A549 (cell line): Measurements from ENCODE around the gene CEP250. TPM values are rescaled to one million over a fixed set of nuclear protein-coding genes. Genes with fewer than 3 reads are reported as not detected.

Source experiments
- ATAC-seq, 2 experiments: fragments of 200-7000 bp in 1 of 2; fragments of >200 bp in 1 of 2; cut with Nextera tagmentation in 1 of 2; cut with Tn5 transposase in 1 of 2; 3 replicates each; pipeline versions ENCODE4 v1.8.0 to v1.9.1; 2018 to 2020; ENCODE audit warnings: mild to moderate bottlenecking in 1 of 2, moderate library complexity in 1 of 2
- CTCF ChIA-PET: fragments of 300-600 bp; sonication (Branson Sonifier 250); formaldehyde crosslinking; extraction: SDS; loops from one replicate; lab custom pipeline; 2021; ENCODE audit warnings: antibody characterized with exemption, inconsistent platforms; lab: Yijun Ruan, JAX
- POLR2A ChIA-PET: fragments of 350-600 bp; formaldehyde crosslinking; extraction: SDS; loops from one replicate; lab custom pipeline; 2021; ENCODE audit warnings: antibody characterized with exemption, inconsistent platforms; lab: Yijun Ruan, JAX
- DNase-seq, 2 experiments: peaks; one replicate each; pipeline versions ENCODE4 v3.0.0 to v3.0.0-alpha.2; 2011 to 2016; ENCODE audit warnings: low read depth in 1 of 2, low spot score in 1 of 2
- FAIRE-seq: peaks from 2 replicates; lab custom pipeline; 2011; peaks lifted over from hg19 to GRCh38; lab: Jason Lieb, UNC
- H3K27ac ChIP-seq, 2 experiments: fragments of >200 bp; sonication (Bioruptor Twin); formaldehyde crosslinking; 3 replicates each; pipeline ENCODE4 v1.5.1; 2016 to 2017
- H3K4me1 ChIP-seq: fragments of >200 bp; sonication (Bioruptor Twin); formaldehyde crosslinking; 3 replicates; pipeline ENCODE4 v1.6.1; 2016
- H3K4me2 ChIP-seq: fragments of >200 bp; sonication (Bioruptor Twin); formaldehyde crosslinking; 3 replicates; pipeline ENCODE4 v1.6.1; 2016
- H3K4me3 ChIP-seq: fragments of >200 bp; sonication (Bioruptor Twin); formaldehyde crosslinking; 3 replicates; pipeline ENCODE4 v1.5.1; 2016
- H3K9me3 ChIP-seq: fragments of >200 bp; sonication (Bioruptor Twin); formaldehyde crosslinking; 3 replicates; pipeline ENCODE4 v1.6.1; 2016
- BHLHE40 ChIP-seq: IDR thresholded peaks from 2 replicates; pipeline ENCODE4 v1.6.1; 2012; ENCODE audit warnings: low read depth, low read length, inconsistent platforms
- CEBPB ChIP-seq, 2 experiments: fragments of >200 bp in 1 of 2; sonication (Bioruptor Twin) in 1 of 2; formaldehyde crosslinking in 1 of 2; IDR thresholded peaks; 2 replicates each; pipeline ENCODE4 v1.6.1; 2012 to 2016
- EHMT2 ChIP-seq: fragments of 200-600 bp; sonication (generic); IDR thresholded peaks from 2 replicates; pipeline ENCODE4 v1.6.1; 2016; ENCODE audit warnings: antibody characterized with exemption, low read depth, mild to moderate bottlenecking, moderate library complexity
- EP300 ChIP-seq, 2 experiments: fragments of >200 bp; sonication (Bioruptor Twin); formaldehyde crosslinking; IDR thresholded peaks; 2 replicates in 1 of 2; 3 replicates in 1 of 2; pipeline ENCODE4 v1.6.1; 2016 to 2017
- HOXA7 ChIP-seq: fragments of 250-450 bp; sonication (Bioruptor Pico); IDR thresholded peaks from 2 replicates; pipeline ENCODE4 v1.5.0; 2020; ENCODE audit warnings: mild to moderate bottlenecking, moderate library complexity
- HOXB5 ChIP-seq: fragments of 250-450 bp; sonication (Bioruptor Pico); IDR thresholded peaks from 2 replicates; pipeline ENCODE4 v1.5.0; 2020; ENCODE audit warnings: mild to moderate bottlenecking, moderate library complexity
- JUNB ChIP-seq: fragments of >200 bp; sonication (Bioruptor Twin); formaldehyde crosslinking; IDR thresholded peaks from 2 replicates; pipeline ENCODE4 v1.6.1; 2016
- KDM5A ChIP-seq: fragments of 200-600 bp; sonication (generic); IDR thresholded peaks from 2 replicates; pipeline ENCODE4 v1.6.1; 2016; ENCODE audit warnings: antibody characterized with exemption, mild to moderate bottlenecking
- MAZ ChIP-seq: fragments of 150-350 bp; IDR thresholded peaks from 2 replicates; pipeline ENCODE4 v1.6.1; 2014; ENCODE audit warnings: antibody characterized with exemption, low read depth, low read length, borderline replicate concordance
- NFE2L2 ChIP-seq: fragments of 150-350 bp; conservative IDR thresholded peaks from 2 replicates; pipeline ENCODE4 v1.6.1; 2014; ENCODE audit warnings: low read length
- POLR2A ChIP-seq: IDR thresholded peaks from 2 replicates; pipeline ENCODE4 v1.6.1; 2012; ENCODE audit warnings: mild to moderate bottlenecking, low read length
- RFX5 ChIP-seq: fragments of 450-650 bp; IDR thresholded peaks from 2 replicates; pipeline ENCODE4 v1.7.1; 2014; ENCODE audit warnings: antibody characterized with exemption, mild to moderate bottlenecking, moderate library complexity
- SMC3 ChIP-seq: fragments of >200 bp; sonication (Bioruptor Twin); formaldehyde crosslinking; IDR thresholded peaks from 3 replicates; pipeline ENCODE4 v1.6.1; 2018; ENCODE audit warnings: inconsistent platforms
- TP53 ChIP-seq: fragments of 250-450 bp; sonication (Bioruptor Pico); IDR thresholded peaks from 2 replicates; pipeline ENCODE4 v1.5.0; 2021; ENCODE audit warnings: mild to moderate bottlenecking, moderate library complexity
- WGBS: methylation state at CpG from one replicate; pipeline ENCODE4 v1.1.6; 2017; ENCODE audit errors: missing lambda C conversion rate; 5-methylcytosine and 5-hydroxymethylcytosine counted together
- polyA plus RNA-seq, 4 experiments: library from polyadenylated mRNA; depleted of rRNA in 3 of 4; stranded (reverse); fragments of >200 nt; fragmentation: RNase III in 1 of 4; extraction: RNeasy Plus Mini Kit Qiagen cat#74134 plus additional on column Dnase treatment in 1 of 4; gene quantifications; 2 replicates in 3 of 4; 3 replicates in 1 of 4; pipeline ENCODE4 v1.2.3, GENCODE V29; 2011 to 2017
- TF ChIP-seq, protein P1 (sequence below): IDR thresholded peaks from 2 replicates; pipeline ENCODE4 v1.6.1; 2012; ENCODE audit warnings: low read depth, borderline replicate concordance
- TF ChIP-seq, protein P2 (sequence below): fragments of 200-600 bp; sonication (generic); IDR thresholded peaks from 2 replicates; pipeline ENCODE4 v1.6.1; 2016; ENCODE audit warnings: antibody characterized with exemption, mild to moderate bottlenecking, moderate library complexity
- TF ChIP-seq, protein P3 (sequence below): fragments of 150-350 bp; IDR thresholded peaks from 2 replicates; pipeline ENCODE4 v1.6.1; 2014; ENCODE audit warnings: low read depth, mild to moderate bottlenecking, low read length
- TF ChIP-seq, protein P4 (sequence below): fragments of 450-650 bp; IDR thresholded peaks from 2 replicates; pipeline ENCODE4 v1.6.1; 2014; ENCODE audit warnings: antibody characterized with exemption
- TF ChIP-seq, protein P5 (sequence below): fragments of 250-450 bp; sonication (Bioruptor Pico); IDR thresholded peaks from 2 replicates; pipeline ENCODE4 v1.5.0; 2021; ENCODE audit warnings: mild to moderate bottlenecking, moderate library complexity, borderline replicate concordance
- TF ChIP-seq, protein P6 (sequence below): IDR thresholded peaks from 2 replicates; pipeline ENCODE4 v1.6.1; 2012

CEP250 gene
- polyA plus RNA-seq, 2 of the 4 experiments (the other 2 are of a cell fraction), result 13.8 to 19.6 TPM

DNA sequence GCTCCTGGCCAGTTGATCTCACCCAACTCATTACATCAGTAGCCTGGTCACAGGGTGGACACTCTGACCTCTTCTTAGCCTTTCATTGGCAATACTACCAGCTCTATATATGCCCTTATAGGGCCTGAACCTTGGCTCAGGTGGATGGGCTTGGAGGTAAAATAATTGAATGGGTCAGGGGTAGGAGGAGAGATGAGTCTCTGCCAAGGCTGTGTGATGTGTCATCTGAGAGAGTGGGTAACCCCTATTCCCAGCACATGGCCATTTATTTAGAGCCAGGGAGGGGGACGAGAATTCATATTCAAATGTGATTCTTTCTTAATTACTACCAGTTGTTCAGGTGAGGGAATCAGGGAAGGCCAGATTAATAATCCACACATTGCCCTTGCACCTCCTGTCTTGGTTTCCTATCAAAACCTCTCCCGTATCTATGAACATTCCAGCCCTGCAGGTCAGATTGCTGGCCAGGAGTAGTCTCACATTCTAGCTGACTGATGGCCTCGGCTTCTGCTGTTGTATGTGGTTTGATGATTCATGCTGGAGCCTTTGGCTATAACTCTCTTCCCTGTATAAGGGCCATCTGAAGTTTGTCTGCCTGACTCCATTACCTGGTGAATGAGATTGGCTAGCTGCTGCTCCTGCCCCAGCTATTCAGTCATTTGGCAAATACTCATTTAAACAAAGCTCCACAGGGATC is 60.7 kb downstream of the CEP250 start:
- CTCF ChIA-PET, result interaction anchor here (0.6 to 2.9 kb wide), 6 partner anchors 12 to 449 kb away, joined by 3 to 8 read pairs (median 5); no protein-coding TSS in a partner anchor
- no peak overlapping the region for H3K4me3 ChIP-seq
- peak; percentile 29 to 38 for DNase-seq
- peak; percentile 69 to 80 for ATAC-seq
- no peak overlapping the region for H3K4me2 ChIP-seq
- peaks cover 11% of the 10 kb centered on the region; the same call in 2 of the 3 replicates for H3K4me1 ChIP-seq
- H3K9me3 ChIP-seq, result no peaks in the 10 kb centered on the region
- TF ChIP-seq, protein P1, sequence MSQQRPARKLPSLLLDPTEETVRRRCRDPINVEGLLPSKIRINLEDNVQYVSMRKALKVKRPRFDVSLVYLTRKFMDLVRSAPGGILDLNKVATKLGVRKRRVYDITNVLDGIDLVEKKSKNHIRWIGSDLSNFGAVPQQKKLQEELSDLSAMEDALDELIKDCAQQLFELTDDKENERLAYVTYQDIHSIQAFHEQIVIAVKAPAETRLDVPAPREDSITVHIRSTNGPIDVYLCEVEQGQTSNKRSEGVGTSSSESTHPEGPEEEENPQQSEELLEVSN, result no peak
- TF ChIP-seq HOXB5 (CRISPR knock-in tag) (no peak), KDM5A (no peak), HOXA7 (CRISPR knock-in tag) (no peak), POLR2A (no peak), BHLHE40 (no peak), JUNB (no peak), CEBPB (IDR thresholded peaks at IDR 0.05) (no peak), RFX5 (no peak), SMC3 (no peak), TP53 (CRISPR knock-in tag) (no peak), NFE2L2 (no peak), EP300 (IDR thresholded peaks at IDR 0.05) (no peak), EHMT2 (no peak), MAZ (no peak)
- TF ChIP-seq, protein P2, sequence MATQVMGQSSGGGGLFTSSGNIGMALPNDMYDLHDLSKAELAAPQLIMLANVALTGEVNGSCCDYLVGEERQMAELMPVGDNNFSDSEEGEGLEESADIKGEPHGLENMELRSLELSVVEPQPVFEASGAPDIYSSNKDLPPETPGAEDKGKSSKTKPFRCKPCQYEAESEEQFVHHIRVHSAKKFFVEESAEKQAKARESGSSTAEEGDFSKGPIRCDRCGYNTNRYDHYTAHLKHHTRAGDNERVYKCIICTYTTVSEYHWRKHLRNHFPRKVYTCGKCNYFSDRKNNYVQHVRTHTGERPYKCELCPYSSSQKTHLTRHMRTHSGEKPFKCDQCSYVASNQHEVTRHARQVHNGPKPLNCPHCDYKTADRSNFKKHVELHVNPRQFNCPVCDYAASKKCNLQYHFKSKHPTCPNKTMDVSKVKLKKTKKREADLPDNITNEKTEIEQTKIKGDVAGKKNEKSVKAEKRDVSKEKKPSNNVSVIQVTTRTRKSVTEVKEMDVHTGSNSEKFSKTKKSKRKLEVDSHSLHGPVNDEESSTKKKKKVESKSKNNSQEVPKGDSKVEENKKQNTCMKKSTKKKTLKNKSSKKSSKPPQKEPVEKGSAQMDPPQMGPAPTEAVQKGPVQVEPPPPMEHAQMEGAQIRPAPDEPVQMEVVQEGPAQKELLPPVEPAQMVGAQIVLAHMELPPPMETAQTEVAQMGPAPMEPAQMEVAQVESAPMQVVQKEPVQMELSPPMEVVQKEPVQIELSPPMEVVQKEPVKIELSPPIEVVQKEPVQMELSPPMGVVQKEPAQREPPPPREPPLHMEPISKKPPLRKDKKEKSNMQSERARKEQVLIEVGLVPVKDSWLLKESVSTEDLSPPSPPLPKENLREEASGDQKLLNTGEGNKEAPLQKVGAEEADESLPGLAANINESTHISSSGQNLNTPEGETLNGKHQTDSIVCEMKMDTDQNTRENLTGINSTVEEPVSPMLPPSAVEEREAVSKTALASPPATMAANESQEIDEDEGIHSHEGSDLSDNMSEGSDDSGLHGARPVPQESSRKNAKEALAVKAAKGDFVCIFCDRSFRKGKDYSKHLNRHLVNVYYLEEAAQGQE, result no peak
- TF ChIP-seq, protein P3, sequence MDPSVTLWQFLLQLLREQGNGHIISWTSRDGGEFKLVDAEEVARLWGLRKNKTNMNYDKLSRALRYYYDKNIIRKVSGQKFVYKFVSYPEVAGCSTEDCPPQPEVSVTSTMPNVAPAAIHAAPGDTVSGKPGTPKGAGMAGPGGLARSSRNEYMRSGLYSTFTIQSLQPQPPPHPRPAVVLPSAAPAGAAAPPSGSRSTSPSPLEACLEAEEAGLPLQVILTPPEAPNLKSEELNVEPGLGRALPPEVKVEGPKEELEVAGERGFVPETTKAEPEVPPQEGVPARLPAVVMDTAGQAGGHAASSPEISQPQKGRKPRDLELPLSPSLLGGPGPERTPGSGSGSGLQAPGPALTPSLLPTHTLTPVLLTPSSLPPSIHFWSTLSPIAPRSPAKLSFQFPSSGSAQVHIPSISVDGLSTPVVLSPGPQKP, result no peak
- TF ChIP-seq, protein P4, sequence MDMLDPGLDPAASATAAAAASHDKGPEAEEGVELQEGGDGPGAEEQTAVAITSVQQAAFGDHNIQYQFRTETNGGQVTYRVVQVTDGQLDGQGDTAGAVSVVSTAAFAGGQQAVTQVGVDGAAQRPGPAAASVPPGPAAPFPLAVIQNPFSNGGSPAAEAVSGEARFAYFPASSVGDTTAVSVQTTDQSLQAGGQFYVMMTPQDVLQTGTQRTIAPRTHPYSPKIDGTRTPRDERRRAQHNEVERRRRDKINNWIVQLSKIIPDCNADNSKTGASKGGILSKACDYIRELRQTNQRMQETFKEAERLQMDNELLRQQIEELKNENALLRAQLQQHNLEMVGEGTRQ, result no peak
- TF ChIP-seq, protein P5, sequence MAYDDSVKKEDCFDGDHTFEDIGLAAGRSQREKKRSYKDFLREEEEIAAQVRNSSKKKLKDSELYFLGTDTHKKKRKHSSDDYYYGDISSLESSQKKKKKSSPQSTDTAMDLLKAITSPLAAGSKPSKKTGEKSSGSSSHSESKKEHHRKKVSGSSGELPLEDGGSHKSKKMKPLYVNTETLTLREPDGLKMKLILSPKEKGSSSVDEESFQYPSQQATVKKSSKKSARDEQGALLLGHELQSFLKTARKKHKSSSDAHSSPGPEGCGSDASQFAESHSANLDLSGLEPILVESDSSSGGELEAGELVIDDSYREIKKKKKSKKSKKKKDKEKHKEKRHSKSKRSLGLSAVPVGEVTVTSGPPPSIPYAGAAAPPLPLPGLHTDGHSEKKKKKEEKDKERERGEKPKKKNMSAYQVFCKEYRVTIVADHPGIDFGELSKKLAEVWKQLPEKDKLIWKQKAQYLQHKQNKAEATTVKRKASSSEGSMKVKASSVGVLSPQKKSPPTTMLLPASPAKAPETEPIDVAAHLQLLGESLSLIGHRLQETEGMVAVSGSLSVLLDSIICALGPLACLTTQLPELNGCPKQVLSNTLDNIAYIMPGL (CRISPR knock-in tag), result no peak
- TF ChIP-seq, protein P6, sequence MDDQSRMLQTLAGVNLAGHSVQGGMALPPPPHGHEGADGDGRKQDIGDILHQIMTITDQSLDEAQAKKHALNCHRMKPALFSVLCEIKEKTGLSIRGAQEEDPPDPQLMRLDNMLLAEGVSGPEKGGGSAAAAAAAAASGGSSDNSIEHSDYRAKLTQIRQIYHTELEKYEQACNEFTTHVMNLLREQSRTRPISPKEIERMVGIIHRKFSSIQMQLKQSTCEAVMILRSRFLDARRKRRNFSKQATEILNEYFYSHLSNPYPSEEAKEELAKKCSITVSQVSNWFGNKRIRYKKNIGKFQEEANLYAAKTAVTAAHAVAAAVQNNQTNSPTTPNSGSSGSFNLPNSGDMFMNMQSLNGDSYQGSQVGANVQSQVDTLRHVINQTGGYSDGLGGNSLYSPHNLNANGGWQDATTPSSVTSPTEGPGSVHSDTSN, result no peak
- no peak for FAIRE-seq
- H3K27ac ChIP-seq, result peak overlapping the region in 1 of 2 experiments; percentile 40; a peak in 2 of 6 replicates
- whole genome bisulfite sequencing, result 53% methylated on average over 3 of the region's 3 CpGs
- POLR2A ChIA-PET, result interaction anchor here (0.8 to 2.2 kb wide), 2 partner anchors 26 to 62 kb away, joined by 3 to 6 read pairs; partner anchors contain the start of gene ERGIC3
